Neural cell (in vitro differentiated cells): ENCODE results near the gene TOLLIP.

Source experiments
- EZH2 ChIP-seq: fragments of 200-600, 300-800 bp; shearing (Covaris generic), sonication (generic); IDR thresholded peaks from 2 replicates; pipeline ENCODE4 v1.6.1; 2014; ENCODE audit warnings: antibody characterized with exemption, low read length, borderline replicate concordance, mild to moderate bottlenecking; ENCODE audit not compliant: insufficient read depth, poor library complexity, severe bottlenecking
- RAD21 ChIP-seq: fragments of 450-650 bp; conservative IDR thresholded peaks from 2 replicates; pipeline ENCODE4 v1.6.1; 2014; ENCODE audit warnings: antibody characterized with exemption, mild to moderate bottlenecking, moderate library complexity
- REST ChIP-seq: IDR thresholded peaks from 2 replicates; pipeline ENCODE4 v1.6.1; 2012; ENCODE audit warnings: borderline replicate concordance
- TF ChIP-seq, protein P1 (sequence below): fragments of 450-650 bp; IDR thresholded peaks from 2 replicates; pipeline ENCODE4 v1.5.1; 2014; ENCODE audit warnings: antibody characterized with exemption, mild to moderate bottlenecking, moderate library complexity; ENCODE audit not compliant: poor library complexity, severe bottlenecking

DNA sequence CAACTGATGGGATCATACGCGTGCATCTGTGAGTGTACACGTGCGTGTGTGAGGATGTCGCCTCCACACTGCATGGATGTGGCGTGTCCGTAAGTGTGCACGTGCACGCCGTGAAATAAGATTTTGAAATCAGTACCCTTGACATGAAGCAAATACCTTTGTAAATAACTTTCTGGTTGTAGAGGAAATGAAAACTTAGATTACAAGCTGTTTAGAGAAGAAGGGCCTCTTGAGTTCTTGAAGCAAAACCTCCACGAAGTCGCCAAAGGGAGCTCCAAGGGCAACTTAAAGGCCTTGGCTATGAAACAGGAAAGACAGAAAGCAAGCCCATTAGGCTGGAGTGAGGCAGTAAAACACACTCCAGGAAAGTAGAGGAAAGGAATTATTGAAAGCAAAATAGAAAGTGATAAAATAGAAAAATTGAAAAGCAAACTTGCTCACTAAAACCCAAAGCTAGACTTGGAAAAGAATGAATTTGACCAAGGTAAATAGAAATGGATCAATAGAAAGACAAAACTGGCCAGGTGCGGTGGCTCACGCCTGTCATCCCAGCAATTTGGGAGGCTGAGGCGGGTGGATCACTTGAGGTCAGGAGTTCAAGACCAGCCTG, 29.7 kb upstream of the TOLLIP start:
- TF ChIP-seq, protein P1, sequence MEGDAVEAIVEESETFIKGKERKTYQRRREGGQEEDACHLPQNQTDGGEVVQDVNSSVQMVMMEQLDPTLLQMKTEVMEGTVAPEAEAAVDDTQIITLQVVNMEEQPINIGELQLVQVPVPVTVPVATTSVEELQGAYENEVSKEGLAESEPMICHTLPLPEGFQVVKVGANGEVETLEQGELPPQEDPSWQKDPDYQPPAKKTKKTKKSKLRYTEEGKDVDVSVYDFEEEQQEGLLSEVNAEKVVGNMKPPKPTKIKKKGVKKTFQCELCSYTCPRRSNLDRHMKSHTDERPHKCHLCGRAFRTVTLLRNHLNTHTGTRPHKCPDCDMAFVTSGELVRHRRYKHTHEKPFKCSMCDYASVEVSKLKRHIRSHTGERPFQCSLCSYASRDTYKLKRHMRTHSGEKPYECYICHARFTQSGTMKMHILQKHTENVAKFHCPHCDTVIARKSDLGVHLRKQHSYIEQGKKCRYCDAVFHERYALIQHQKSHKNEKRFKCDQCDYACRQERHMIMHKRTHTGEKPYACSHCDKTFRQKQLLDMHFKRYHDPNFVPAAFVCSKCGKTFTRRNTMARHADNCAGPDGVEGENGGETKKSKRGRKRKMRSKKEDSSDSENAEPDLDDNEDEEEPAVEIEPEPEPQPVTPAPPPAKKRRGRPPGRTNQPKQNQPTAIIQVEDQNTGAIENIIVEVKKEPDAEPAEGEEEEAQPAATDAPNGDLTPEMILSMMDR: no peak
- no peak for TF ChIP-seq RAD21
- no peak for TF ChIP-seq EZH2
- TF ChIP-seq REST: no peak
